OCI-LY3 (cell line): Measurements from ENCODE around the gene ERP27.

ENCODE experiments used
- H2AFZ ChIP-seq: fragments of 200-600, 300-600 bp; shearing (Covaris generic); 2 replicates; pipeline ENCODE4 v1.6.0; 2014; ENCODE audit warnings: antibody characterized with exemption, low read depth, low read length
- H3K27ac ChIP-seq: fragments of 200-600, 300-600 bp; sonication (generic); 2 replicates; pipeline ENCODE4 v1.5.1; 2014; ENCODE audit warnings: mild to moderate bottlenecking, low read length, moderate library complexity, mixed read lengths
- H3K27me3 ChIP-seq: fragments of 200-600, 300-600 bp; sonication (generic); 2 replicates; pipeline ENCODE4 v1.6.1; 2014; ENCODE audit warnings: low read depth, low read length, mixed read lengths
- H3K36me3 ChIP-seq: fragments of 200-600, 300-600 bp; sonication (generic); replicated peaks from 2 replicates; pipeline ENCODE3; 2014; ENCODE audit warnings: low read depth, low read length, mixed read lengths
- H3K4me1 ChIP-seq: fragments of 300-600, 200-600 bp; sonication (generic); 2 replicates; pipeline ENCODE4 v1.6.1; 2014; ENCODE audit warnings: low read length, mixed read lengths
- H3K4me2 ChIP-seq: fragments of 200-600, 300-600 bp; sonication (generic); 2 replicates; pipeline ENCODE4 v1.6.1; 2014; ENCODE audit warnings: low read length, mixed read lengths
- H3K4me3 ChIP-seq: fragments of 300-600, 200-600 bp; sonication (generic); 2 replicates; pipeline ENCODE4 v1.5.1; 2014; ENCODE audit warnings: antibody characterized with exemption, mild to moderate bottlenecking, low read length, moderate library complexity
- H3K79me2 ChIP-seq: fragments of 300-600, 200-600 bp; shearing (Covaris generic); 2 replicates; pipeline ENCODE4 v1.6.1; 2014; ENCODE audit warnings: mild to moderate bottlenecking, low read length, mixed read lengths
- H3K9ac ChIP-seq: fragments of 300-600, 200-600 bp; shearing (Covaris generic); 2 replicates; pipeline ENCODE4 v1.6.0; 2014; ENCODE audit warnings: mild to moderate bottlenecking, low read length, moderate library complexity
- H3K9me3 ChIP-seq: fragments of 200-600, 300-600 bp; shearing (Covaris generic); 2 replicates; pipeline ENCODE4 v1.6.1; 2014; ENCODE audit warnings: low read length, mixed read lengths; ENCODE audit not compliant: insufficient read depth
- H4K20me1 ChIP-seq: fragments of 200-600, 300-600 bp; sonication (generic); 2 replicates; pipeline ENCODE4 v1.6.1; 2016; ENCODE audit warnings: low read length, mixed read lengths; ENCODE audit not compliant: insufficient read depth
- CTCF ChIP-seq: fragments of 200-600, 300-600 bp; sonication (generic); IDR thresholded peaks from 2 replicates; pipeline ENCODE4 v1.5.1; 2014; ENCODE audit warnings: antibody characterized with exemption, low read length, low read depth
- EZH2phosphoT487 ChIP-seq: fragments of 200-600 bp; shearing (Covaris generic); IDR thresholded peaks from 2 replicates; pipeline ENCODE4 v1.6.1; 2018; ENCODE audit warnings: antibody characterized with exemption, mixed run types, low read depth

Gene ERP27

DNA sequence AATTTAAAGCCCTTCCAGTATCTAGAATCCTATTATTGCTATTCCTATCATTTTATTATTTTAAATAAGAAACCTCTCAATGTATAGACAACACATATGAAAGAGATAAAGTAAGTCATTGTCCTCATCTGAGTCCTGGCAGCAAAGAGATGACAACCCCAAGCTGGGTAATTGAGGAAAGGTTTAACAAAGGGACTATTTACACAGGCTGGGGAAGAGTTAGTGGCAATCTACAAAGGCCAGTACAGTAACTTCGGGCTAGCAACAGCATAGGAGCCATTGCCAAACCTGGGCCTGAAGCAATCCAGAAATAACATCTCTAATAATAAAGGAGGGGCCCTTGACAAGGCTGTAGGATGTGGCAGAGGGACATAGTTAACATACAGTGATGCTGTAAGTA is 45.7 kb upstream of the ERP27 start:
- Histone ChIP-seq H3K79me2 (no peaks in the 10 kb centered on the region), H3K4me3 (no peak overlapping the region), H4K20me1 (no peaks in the 10 kb centered on the region), H3K4me1 (peaks cover 42% of the 10 kb centered on the region), H3K4me2 (no peak overlapping the region), H3K9me3 (no peaks in the 10 kb centered on the region), H2AFZ (no peak overlapping the region), H3K9ac (no peak overlapping the region), H3K36me3 (no peaks in the 10 kb centered on the region), H3K27me3 (no peaks in the 10 kb centered on the region), H3K27ac (no peak overlapping the region)
- TF ChIP-seq CTCF (no peak), EZH2phosphoT487 (no peak)

DNA sequence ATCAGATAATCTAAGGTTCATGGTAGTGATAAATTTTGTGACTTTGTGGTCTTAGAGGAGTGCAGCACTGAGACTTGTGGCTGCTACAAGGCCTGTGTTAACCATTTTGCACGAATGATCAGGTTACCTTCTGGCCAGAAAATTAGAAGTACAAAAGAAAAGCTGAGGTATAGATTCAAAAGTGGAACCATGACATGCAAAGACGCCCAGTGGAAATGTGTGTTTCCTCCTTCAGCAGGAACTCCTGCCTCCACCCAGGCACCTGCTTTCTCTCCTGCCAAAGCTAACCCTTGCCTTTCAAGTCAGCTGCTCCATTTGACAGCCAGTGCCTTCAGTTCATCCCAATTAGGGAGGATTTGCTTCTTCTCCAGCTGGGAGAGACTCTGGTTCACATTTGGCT is 44.7 kb upstream of the ERP27 start:
- H3K4me2 ChIP-seq = peak overlapping the region; percentile 38
- peak overlapping the region; percentile 49 for H2AFZ ChIP-seq
- no peak overlapping the region for H3K9ac ChIP-seq
- no peak for TF ChIP-seq CTCF
- TF ChIP-seq EZH2phosphoT487 = no peak
- no peaks in the 10 kb centered on the region for H3K27me3 ChIP-seq
- no peaks in the 10 kb centered on the region for H4K20me1 ChIP-seq
- no peaks in the 10 kb centered on the region for H3K9me3 ChIP-seq
- H3K27ac ChIP-seq = no peak overlapping the region
- H3K36me3 ChIP-seq = no peaks in the 10 kb centered on the region
- peaks cover 39% of the 10 kb centered on the region for H3K4me1 ChIP-seq
- no peaks in the 10 kb centered on the region for H3K79me2 ChIP-seq
- H3K4me3 ChIP-seq = no peak overlapping the region

- Histone ChIP-seq H3K9ac (no peak overlapping the region), H3K4me1 (peaks cover 35% of the 10 kb centered on the region), H4K20me1 (no peaks in the 10 kb centered on the region), H3K79me2 (no peaks in the 10 kb centered on the region), H2AFZ (peak overlapping the region; percentile 49), H3K9me3 (no peaks in the 10 kb centered on the region), H3K27ac (no peak overlapping the region), H3K36me3 (no peaks in the 10 kb centered on the region), H3K27me3 (no peaks in the 10 kb centered on the region), H3K4me2 (peak overlapping the region; percentile 38), H3K4me3 (no peak overlapping the region)
- TF ChIP-seq EZH2phosphoT487 (no peak), CTCF (no peak)
These were observed 44.2 kb upstream of the ERP27 start for GRCh38 chr12:14982562-14982961.

GRCh38 chr12:14981049-14981448 is 42.7 kb upstream of the ERP27 start:
- no peak overlapping the region for H3K4me3 ChIP-seq
- H2AFZ ChIP-seq = peak overlapping the region; percentile 50; the same call in 1 of the 2 replicates
- H3K36me3 ChIP-seq = no peaks in the 10 kb centered on the region
- H3K27ac ChIP-seq = no peak overlapping the region
- peaks cover 35% of the 10 kb centered on the region for H3K4me1 ChIP-seq
- H3K9me3 ChIP-seq = no peaks in the 10 kb centered on the region
- H3K27me3 ChIP-seq = no peaks in the 10 kb centered on the region
- H4K20me1 ChIP-seq = no peaks in the 10 kb centered on the region
- no peaks in the 10 kb centered on the region for H3K79me2 ChIP-seq
- TF ChIP-seq CTCF (no peak), EZH2phosphoT487 (no peak)
- no peak overlapping the region for H3K9ac ChIP-seq
- peak overlapping the region; percentile 37 for H3K4me2 ChIP-seq
